BE2C (cell line): ENCODE data around the gene ATXN10.

Source experiments
- DNase-seq: peaks from one replicate; pipeline ENCODE4 v3.0.0-alpha.2; 2020
- H3K27me3 ChIP-seq: fragments of 250-450 bp; sonication (Bioruptor Pico); 2 replicates; pipeline ENCODE4 v1.5.1; 2020; ENCODE audit warnings: mild to moderate bottlenecking
- H3K36me3 ChIP-seq: fragments of 250-450 bp; sonication (Bioruptor Pico); 2 replicates; pipeline ENCODE4 v1.5.1; 2020; ENCODE audit warnings: mild to moderate bottlenecking
- H3K4me1 ChIP-seq: fragments of 250-450 bp; sonication (Bioruptor Pico); 2 replicates; pipeline ENCODE4 v1.5.1; 2020
- H3K4me3 ChIP-seq: 2 replicates; pipeline ENCODE4 v1.5.1; 2011; ENCODE audit warnings: low read depth, low read length
- H3K9me3 ChIP-seq: fragments of 250-450 bp; sonication (Bioruptor Pico); 2 replicates; pipeline ENCODE4 v1.5.1; 2020
- CTCF ChIP-seq: IDR thresholded peaks from 2 replicates; pipeline ENCODE4 v1.5.1; 2012; ENCODE audit warnings: mild to moderate bottlenecking, low read depth, low read length

ATXN10 gene

GRCh38 chr22:45744442-45744841 is 72.8 kb downstream of the ATXN10 start:
- Histone ChIP-seq H3K36me3 (peaks cover 64% of the 10 kb centered on the region), H3K4me1 (no peaks in the 10 kb centered on the region), H3K9me3 (no peaks in the 10 kb centered on the region), H3K4me3 (no peak overlapping the region), H3K27me3 (no peaks in the 10 kb centered on the region)
- no peak for DNase-seq
- TF ChIP-seq CTCF: no peak

- Histone ChIP-seq H3K4me3 (no peak overlapping the region), H3K27me3 (no peaks in the 10 kb centered on the region), H3K36me3 (peaks cover 15% of the 10 kb centered on the region), H3K4me1 (no peaks in the 10 kb centered on the region), H3K9me3 (no peaks in the 10 kb centered on the region)
- no peak for TF ChIP-seq CTCF
- no peak for DNase-seq
Observed at GRCh38 chr22:45750626-45751025, 79.0 kb downstream of the ATXN10 start.

GRCh38 chr22:45752036-45752435 is 80.4 kb downstream of the ATXN10 start:
- TF ChIP-seq CTCF: no peak
- Histone ChIP-seq H3K4me1 (no peaks in the 10 kb centered on the region), H3K36me3 (peaks cover 9% of the 10 kb centered on the region), H3K4me3 (no peak overlapping the region), H3K9me3 (no peaks in the 10 kb centered on the region), H3K27me3 (no peaks in the 10 kb centered on the region)
- DNase-seq: no peak

GRCh38 chr22:45754822-45755221 is 83.2 kb downstream of the ATXN10 start:
- H3K4me1 ChIP-seq: no peaks in the 10 kb centered on the region
- H3K27me3 ChIP-seq: no peaks in the 10 kb centered on the region
- no peak for DNase-seq
- no peak overlapping the region for H3K4me3 ChIP-seq
- H3K9me3 ChIP-seq: no peaks in the 10 kb centered on the region
- TF ChIP-seq CTCF: no peak
- H3K36me3 ChIP-seq: peaks cover 14% of the 10 kb centered on the region

- Histone ChIP-seq H3K27me3 (no peaks in the 10 kb centered on the region), H3K4me1 (no peaks in the 10 kb centered on the region), H3K36me3 (peaks cover 14% of the 10 kb centered on the region), H3K9me3 (0 out of 2 replicates have a peak, but pooled peaks cover 2% of the 10 kb centered on the region), H3K4me3 (no peak overlapping the region)
- DNase-seq: no peak
- TF ChIP-seq CTCF: no peak
Observed at GRCh38 chr22:45756558-45756957, 84.9 kb downstream of the ATXN10 start.

GRCh38 chr22:45757068-45757467 is 85.4 kb downstream of the ATXN10 start:
- H3K9me3 ChIP-seq: 0 out of 2 replicates have a peak, but pooled peaks cover 2% of the 10 kb centered on the region
- no peaks in the 10 kb centered on the region for H3K27me3 ChIP-seq
- H3K4me1 ChIP-seq: no peaks in the 10 kb centered on the region
- no peak overlapping the region for H3K4me3 ChIP-seq
- H3K36me3 ChIP-seq: peaks cover 14% of the 10 kb centered on the region
- TF ChIP-seq CTCF: no peak
- no peak for DNase-seq
